OCI-LY1 (cell line): ENCODE results near the gene FAM200C.

Experiments used
- EZH2 ChIP-seq: fragments of 200-600 bp; sonication (generic), shearing (Covaris generic); IDR thresholded peaks from 2 replicates; pipeline ENCODE4 v1.8.0; 2017; ENCODE audit warnings: borderline replicate concordance, mixed run types, mild to moderate bottlenecking, antibody characterized with exemption, low read length, moderate library complexity, mixed read lengths
- TF ChIP-seq, protein P1 (sequence below): fragments of 200-600 bp; sonication (generic), shearing (Covaris generic); IDR thresholded peaks from 2 replicates; pipeline ENCODE4 v1.5.1; 2017; ENCODE audit warnings: mild to moderate bottlenecking, antibody characterized with exemption, low read length, moderate library complexity, mixed read lengths

DNA sequence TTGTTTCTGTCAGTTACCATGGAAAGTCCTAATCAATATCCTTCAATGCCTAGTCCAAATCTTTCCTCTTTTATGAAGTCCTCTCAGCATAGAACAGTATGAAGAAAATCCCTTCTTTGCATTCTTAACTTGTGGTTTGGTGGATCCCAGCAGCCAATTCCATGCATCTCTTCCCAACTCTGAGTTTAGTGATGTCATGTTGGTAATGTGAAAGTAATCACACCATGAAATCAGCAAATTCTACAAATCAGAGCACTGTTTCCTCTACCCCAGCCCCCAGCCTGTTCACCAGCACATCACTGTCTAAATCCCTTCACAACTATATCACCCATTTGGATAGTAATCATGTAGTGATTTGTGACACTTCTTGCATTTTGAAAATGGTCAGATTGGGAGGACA is 24.7 kb downstream of the FAM200C start:
- TF ChIP-seq, protein P1, sequence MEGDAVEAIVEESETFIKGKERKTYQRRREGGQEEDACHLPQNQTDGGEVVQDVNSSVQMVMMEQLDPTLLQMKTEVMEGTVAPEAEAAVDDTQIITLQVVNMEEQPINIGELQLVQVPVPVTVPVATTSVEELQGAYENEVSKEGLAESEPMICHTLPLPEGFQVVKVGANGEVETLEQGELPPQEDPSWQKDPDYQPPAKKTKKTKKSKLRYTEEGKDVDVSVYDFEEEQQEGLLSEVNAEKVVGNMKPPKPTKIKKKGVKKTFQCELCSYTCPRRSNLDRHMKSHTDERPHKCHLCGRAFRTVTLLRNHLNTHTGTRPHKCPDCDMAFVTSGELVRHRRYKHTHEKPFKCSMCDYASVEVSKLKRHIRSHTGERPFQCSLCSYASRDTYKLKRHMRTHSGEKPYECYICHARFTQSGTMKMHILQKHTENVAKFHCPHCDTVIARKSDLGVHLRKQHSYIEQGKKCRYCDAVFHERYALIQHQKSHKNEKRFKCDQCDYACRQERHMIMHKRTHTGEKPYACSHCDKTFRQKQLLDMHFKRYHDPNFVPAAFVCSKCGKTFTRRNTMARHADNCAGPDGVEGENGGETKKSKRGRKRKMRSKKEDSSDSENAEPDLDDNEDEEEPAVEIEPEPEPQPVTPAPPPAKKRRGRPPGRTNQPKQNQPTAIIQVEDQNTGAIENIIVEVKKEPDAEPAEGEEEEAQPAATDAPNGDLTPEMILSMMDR = no peak
- TF ChIP-seq EZH2 = no peak
